ENCODE data around the gene EIF2AK3.

DNA sequence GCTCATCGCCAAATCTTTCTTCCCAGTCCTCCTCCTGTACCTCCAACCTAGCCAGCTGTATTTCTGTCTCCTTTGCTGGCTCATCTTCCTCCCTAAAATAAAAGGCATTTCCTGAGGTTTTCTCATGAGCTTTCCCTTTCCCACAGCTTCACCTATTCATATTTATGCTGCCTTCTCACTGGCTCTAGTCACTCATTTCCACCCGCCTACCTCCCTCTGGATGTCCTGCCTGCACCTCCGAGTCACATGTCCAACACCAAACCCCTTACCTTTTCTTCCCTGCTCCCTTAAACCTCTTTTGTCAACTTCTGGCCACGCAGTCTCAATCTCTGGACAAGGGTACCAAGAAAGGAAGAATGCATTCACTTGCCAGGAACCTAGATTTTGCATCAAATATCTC lies 2.8 kb downstream of the EIF2AK3 start:
- TF ChIP-seq, protein P1, sequence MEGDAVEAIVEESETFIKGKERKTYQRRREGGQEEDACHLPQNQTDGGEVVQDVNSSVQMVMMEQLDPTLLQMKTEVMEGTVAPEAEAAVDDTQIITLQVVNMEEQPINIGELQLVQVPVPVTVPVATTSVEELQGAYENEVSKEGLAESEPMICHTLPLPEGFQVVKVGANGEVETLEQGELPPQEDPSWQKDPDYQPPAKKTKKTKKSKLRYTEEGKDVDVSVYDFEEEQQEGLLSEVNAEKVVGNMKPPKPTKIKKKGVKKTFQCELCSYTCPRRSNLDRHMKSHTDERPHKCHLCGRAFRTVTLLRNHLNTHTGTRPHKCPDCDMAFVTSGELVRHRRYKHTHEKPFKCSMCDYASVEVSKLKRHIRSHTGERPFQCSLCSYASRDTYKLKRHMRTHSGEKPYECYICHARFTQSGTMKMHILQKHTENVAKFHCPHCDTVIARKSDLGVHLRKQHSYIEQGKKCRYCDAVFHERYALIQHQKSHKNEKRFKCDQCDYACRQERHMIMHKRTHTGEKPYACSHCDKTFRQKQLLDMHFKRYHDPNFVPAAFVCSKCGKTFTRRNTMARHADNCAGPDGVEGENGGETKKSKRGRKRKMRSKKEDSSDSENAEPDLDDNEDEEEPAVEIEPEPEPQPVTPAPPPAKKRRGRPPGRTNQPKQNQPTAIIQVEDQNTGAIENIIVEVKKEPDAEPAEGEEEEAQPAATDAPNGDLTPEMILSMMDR (IDR thresholded peaks at IDR 0.05) = no peak
- TF ChIP-seq POLR2A (IDR thresholded peaks at IDR 0.05) = no peak
